A673 (cell line): Measurements from ENCODE around the gene VSIG10L. TPM values are rescaled to one million over a fixed set of nuclear protein-coding genes. Genes with fewer than 3 reads are reported as not detected.

Experiments
- BruUV-seq: library from RNA; stranded (reverse); fragments of 400-500 nt; replicated peaks from 2 replicates; lab custom pipeline; 2021; lab: Mats Ljungman, UMichigan
- CTCF ChIA-PET: fragments of 300-600 bp; sonication (Branson Sonifier 250); formaldehyde crosslinking; loops from one replicate; lab custom pipeline; 2022; ENCODE audit warnings: antibody characterized with exemption; lab: Charles Lee
- POLR2A ChIA-PET: fragments of 300-600 bp; sonication (Branson Sonifier 250); formaldehyde crosslinking; loops from one replicate; lab custom pipeline; 2022; ENCODE audit warnings: antibody characterized with exemption; ENCODE audit not compliant: low non-redundant PET; lab: Charles Lee
- DNase-seq: peaks from one replicate; pipeline ENCODE4 v3.0.0-alpha.2; 2015; ENCODE audit warnings: low spot score
- H3K27ac ChIP-seq: fragments of 200-600 bp; sonication (generic); 2 replicates; pipeline ENCODE4 v1.5.1; 2016; ENCODE audit warnings: mixed run types, low read depth, mild to moderate bottlenecking, mixed read lengths, antibody characterized with exemption, low read length; ENCODE audit not compliant: poor library complexity, severe bottlenecking
- H3K27me3 ChIP-seq: fragments of 200-600 bp; sonication (generic); replicated peaks from 2 replicates; pipeline ENCODE4 v1.6.1; 2017; ENCODE audit warnings: mixed run types, low read depth, mild to moderate bottlenecking, mixed read lengths, antibody characterized with exemption, low read length; ENCODE audit not compliant: insufficient read depth, poor library complexity
- H3K36me3 ChIP-seq: fragments of 200-600 bp; sonication (generic); 2 replicates; pipeline ENCODE4 v1.6.1; 2016; ENCODE audit warnings: mixed run types, mild to moderate bottlenecking, mixed read lengths, antibody characterized with exemption, low read length; ENCODE audit not compliant: insufficient read depth, poor library complexity, severe bottlenecking
- H3K4me1 ChIP-seq: fragments of 200-600 bp; sonication (generic); 2 replicates; pipeline ENCODE4 v1.6.1; 2017; ENCODE audit warnings: mixed run types, mild to moderate bottlenecking, mixed read lengths, antibody characterized with exemption, low read length; ENCODE audit not compliant: insufficient read depth, poor library complexity, severe bottlenecking
- H3K4me3 ChIP-seq: fragments of 200-600 bp; sonication (generic); 2 replicates; pipeline ENCODE4 v1.5.1; 2016; ENCODE audit warnings: low read depth, mixed run types, mild to moderate bottlenecking, mixed read lengths, low read length; ENCODE audit not compliant: poor library complexity, severe bottlenecking
- H3K9me3 ChIP-seq: fragments of 200-600 bp; sonication (generic); 2 replicates; pipeline ENCODE4 v1.6.1; 2016; ENCODE audit warnings: mixed run types, low read depth, mild to moderate bottlenecking, mixed read lengths, antibody characterized with exemption, low read length; ENCODE audit not compliant: poor library complexity, severe bottlenecking
- EZH2 ChIP-seq: fragments of 200-600 bp; sonication (generic); IDR thresholded peaks from 2 replicates; pipeline ENCODE4 v1.6.1; 2017; ENCODE audit warnings: borderline replicate concordance, low read depth, mild to moderate bottlenecking, mixed read lengths, antibody characterized with exemption, low read length; ENCODE audit not compliant: poor library complexity, severe bottlenecking
- intact Hi-C: fragments of 100-400 bp; cut with micrococcal nuclease; formaldehyde crosslinking; loops from one replicate; pipeline ENCODE4 v1.10.0; 2022; ENCODE audit not compliant: unreplicated experiment
- total RNA-seq: library from RNA; stranded (reverse); gene quantifications from 2 replicates; pipeline ENCODE4 v1.2.3, GENCODE V29; 2021
- TF ChIP-seq, protein P1 (sequence below): fragments of 300-800, 200-600 bp; sonication (generic); conservative IDR thresholded peaks from 2 replicates; pipeline ENCODE4 v1.5.1; 2017; ENCODE audit warnings: low read depth, mild to moderate bottlenecking, antibody characterized with exemption, low read length, moderate library complexity, mixed read lengths

The VSIG10L gene
- total RNA-seq, 1 experiment from 2014 or later, result 0.69 TPM

DNA sequence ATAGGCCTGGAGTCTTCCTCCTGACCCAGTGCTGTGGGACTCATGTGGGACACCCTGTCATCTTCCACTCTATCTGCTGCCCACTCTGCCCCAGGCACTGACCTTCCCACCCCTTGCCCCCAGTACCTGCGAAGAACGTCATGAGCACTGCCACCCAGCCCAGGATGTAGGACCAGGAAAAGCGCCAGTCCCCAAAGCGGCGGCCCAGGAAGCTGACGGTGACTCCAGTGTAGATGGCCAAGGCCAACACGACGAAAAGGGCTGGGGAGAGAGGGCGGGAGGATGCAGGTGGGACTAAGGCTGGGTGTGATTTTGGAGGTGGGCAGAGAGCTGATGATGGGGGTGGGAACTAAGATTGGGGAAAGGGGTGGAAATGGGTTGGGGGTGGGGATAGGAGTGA, 38.4 kb upstream of the VSIG10L start:
- no TSS peak for BruUV-seq
- intact Hi-C loops, result no loop called here
- Histone ChIP-seq H3K4me3 (no peak overlapping the region), H3K4me1 (no peaks in the 10 kb centered on the region), H3K9me3 (no peaks in the 10 kb centered on the region), H3K27me3 (no peaks in the 10 kb centered on the region), H3K27ac (no peak overlapping the region), H3K36me3 (no peaks in the 10 kb centered on the region)
- no peak for DNase-seq
- POLR2A ChIA-PET, result no interaction called here
- TF ChIP-seq, protein P1, sequence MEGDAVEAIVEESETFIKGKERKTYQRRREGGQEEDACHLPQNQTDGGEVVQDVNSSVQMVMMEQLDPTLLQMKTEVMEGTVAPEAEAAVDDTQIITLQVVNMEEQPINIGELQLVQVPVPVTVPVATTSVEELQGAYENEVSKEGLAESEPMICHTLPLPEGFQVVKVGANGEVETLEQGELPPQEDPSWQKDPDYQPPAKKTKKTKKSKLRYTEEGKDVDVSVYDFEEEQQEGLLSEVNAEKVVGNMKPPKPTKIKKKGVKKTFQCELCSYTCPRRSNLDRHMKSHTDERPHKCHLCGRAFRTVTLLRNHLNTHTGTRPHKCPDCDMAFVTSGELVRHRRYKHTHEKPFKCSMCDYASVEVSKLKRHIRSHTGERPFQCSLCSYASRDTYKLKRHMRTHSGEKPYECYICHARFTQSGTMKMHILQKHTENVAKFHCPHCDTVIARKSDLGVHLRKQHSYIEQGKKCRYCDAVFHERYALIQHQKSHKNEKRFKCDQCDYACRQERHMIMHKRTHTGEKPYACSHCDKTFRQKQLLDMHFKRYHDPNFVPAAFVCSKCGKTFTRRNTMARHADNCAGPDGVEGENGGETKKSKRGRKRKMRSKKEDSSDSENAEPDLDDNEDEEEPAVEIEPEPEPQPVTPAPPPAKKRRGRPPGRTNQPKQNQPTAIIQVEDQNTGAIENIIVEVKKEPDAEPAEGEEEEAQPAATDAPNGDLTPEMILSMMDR, result no peak
- no peak for TF ChIP-seq EZH2
- CTCF ChIA-PET, result no interaction called here

DNA sequence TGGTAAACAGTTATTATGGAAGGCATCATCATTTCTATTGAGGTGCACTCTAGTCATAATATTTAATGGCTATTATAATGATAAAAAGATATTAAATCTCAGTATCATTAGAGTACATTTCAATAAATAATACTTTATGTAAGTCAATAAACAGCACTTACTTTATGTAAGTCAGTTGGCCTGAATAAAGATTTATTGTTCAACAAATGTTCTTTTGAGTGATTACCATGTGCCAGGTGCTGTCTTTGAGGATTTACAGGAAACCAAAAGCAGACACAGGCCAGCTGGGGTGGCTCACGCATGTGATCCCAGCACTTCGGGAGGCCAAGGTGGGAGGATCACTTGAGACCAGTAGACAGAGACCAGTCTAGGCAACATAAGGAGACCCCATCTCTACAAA, 35.5 kb upstream of the VSIG10L start:
- H3K4me1 ChIP-seq, result no peaks in the 10 kb centered on the region
- no peaks in the 10 kb centered on the region for H3K9me3 ChIP-seq
- DNase-seq, result no peak
- POLR2A ChIA-PET, result no interaction called here
- H3K4me3 ChIP-seq, result no peak overlapping the region
- no peaks in the 10 kb centered on the region for H3K27me3 ChIP-seq
- CTCF ChIA-PET, result no interaction called here
- no peak overlapping the region for H3K27ac ChIP-seq
- no peak for TF ChIP-seq EZH2
- TF ChIP-seq, protein P1, result no peak
- no peaks in the 10 kb centered on the region for H3K36me3 ChIP-seq
- no TSS peak for BruUV-seq
- intact Hi-C loops, result no loop called here

DNA sequence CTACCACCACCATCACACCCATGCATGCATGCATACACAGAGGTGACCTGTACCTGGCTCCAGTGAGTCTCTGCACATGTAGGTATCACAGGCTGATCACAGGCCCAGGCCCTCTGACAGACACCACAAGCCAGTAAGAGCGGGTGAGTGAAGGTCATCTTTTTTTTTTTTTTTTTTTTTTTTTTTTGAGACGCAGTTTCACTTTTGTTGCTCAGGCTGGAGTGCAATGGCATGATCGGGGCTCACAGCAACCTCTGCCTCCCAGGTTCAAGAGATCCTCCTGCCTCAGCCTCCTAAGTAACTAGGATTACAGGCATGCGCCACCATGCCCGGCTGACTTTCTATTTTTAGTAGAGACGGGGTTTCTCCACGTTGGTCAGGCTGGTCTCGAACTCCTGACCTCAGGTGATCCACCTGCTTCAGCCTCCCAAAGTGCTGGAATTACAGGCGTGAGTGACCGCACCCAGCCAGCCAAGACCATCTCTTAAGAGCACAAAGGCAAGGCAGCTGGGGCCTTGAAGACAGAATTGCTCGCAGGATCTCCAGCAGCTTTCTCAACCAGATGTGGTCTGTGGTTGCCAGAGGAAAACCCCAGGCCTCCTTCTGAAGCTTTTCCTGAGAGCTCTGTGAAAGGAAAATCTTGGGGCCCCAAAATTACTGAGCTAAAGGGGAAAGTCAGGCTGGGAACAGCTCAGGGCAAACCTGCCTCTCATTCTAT, 33.7 kb upstream of the VSIG10L start:
- Histone ChIP-seq H3K4me3 (no peak overlapping the region), H3K4me1 (no peaks in the 10 kb centered on the region), H3K9me3 (no peaks in the 10 kb centered on the region), H3K27ac (no peak overlapping the region), H3K27me3 (no peaks in the 10 kb centered on the region), H3K36me3 (no peaks in the 10 kb centered on the region)
- TF ChIP-seq EZH2, result no peak
- TF ChIP-seq, protein P1, result no peak
- intact Hi-C loops, result no loop called here
- POLR2A ChIA-PET, result no interaction called here
- BruUV-seq, result no TSS peak
- CTCF ChIA-PET, result no interaction called here
- no peak for DNase-seq
